ENCODE data around the gene CADPS2.

GRCh38 chr7:122468945-122469344 is 417.3 kb downstream of the CADPS2 start:
- TF ChIP-seq CTCF (optimal IDR thresholded peaks at IDR 0.05 in 1 of 3, IDR thresholded peaks at IDR 0.05 in 1 of 3, conservative IDR thresholded peaks at IDR 0.05 in 1 of 3; ENCODE audit: extremely low read depth in 1 of 3, insufficient read depth in 2 of 3, low read length in 3 of 3) = no peak
- no peak for TF ChIP-seq EZH2 (IDR thresholded peaks at IDR 0.05; ENCODE audit: low read length)

Measured in keratinocyte (primary cell).